AG04450 (cell line): ENCODE data around the gene GNE. TPM values are rescaled to one million over a fixed set of nuclear protein-coding genes. Genes with fewer than 3 reads are reported as not detected.
"Not testable (repeated sequence)": the region's sequence is repeated elsewhere in the genome, so short reads cannot be mapped to it uniquely, and the experiment has no call there.

ENCODE experiments used
- CTCF ChIA-PET: fragments of 300-600, 350-600 bp; formaldehyde crosslinking; extraction: SDS; loops from one replicate; lab custom pipeline; 2022; ENCODE audit warnings: antibody characterized with exemption, inconsistent platforms; lab: Charles Lee
- POLR2A ChIA-PET: fragments of 350-600 bp; formaldehyde crosslinking; extraction: SDS; loops from one replicate; lab custom pipeline; 2021; ENCODE audit warnings: antibody characterized with exemption, inconsistent platforms; lab: Yijun Ruan, JAX
- DNase-seq: peaks from one replicate; pipeline ENCODE4 v3.0.0-alpha.2; 2011; ENCODE audit warnings: low read depth, low spot score
- H3K27ac ChIP-seq: one replicate; pipeline ENCODE4 v1.5.1; 2012; ENCODE audit warnings: low read depth, low read length, control low read depth
- H3K27me3 ChIP-seq: one replicate; pipeline ENCODE4 v1.6.0; 2012; ENCODE audit warnings: low read length; ENCODE audit not compliant: control insufficient read depth, insufficient read depth
- H3K4me3 ChIP-seq: 2 replicates; pipeline ENCODE4 v1.5.1; 2011; ENCODE audit warnings: mild to moderate bottlenecking, low read depth, low read length, control low read depth
- H3K9me3 ChIP-seq: 2 replicates; pipeline ENCODE4 v1.5.1; 2012; ENCODE audit warnings: low read length; ENCODE audit not compliant: control insufficient read depth, insufficient read depth
- polyA plus RNA-seq: library from polyadenylated mRNA; depleted of rRNA; stranded (reverse); fragments of >200 nt; gene quantifications from 2 replicates; pipeline ENCODE4 v1.2.3, GENCODE V29; 2011
- TF ChIP-seq, protein P1 (sequence below): IDR thresholded peaks from 2 replicates; pipeline ENCODE4 v1.5.1; 2011; ENCODE audit warnings: low read depth, low read length, control low read depth, inconsistent platforms

The GNE gene
- polyA plus RNA-seq, 1 experiment, result 17.4 TPM

DNA sequence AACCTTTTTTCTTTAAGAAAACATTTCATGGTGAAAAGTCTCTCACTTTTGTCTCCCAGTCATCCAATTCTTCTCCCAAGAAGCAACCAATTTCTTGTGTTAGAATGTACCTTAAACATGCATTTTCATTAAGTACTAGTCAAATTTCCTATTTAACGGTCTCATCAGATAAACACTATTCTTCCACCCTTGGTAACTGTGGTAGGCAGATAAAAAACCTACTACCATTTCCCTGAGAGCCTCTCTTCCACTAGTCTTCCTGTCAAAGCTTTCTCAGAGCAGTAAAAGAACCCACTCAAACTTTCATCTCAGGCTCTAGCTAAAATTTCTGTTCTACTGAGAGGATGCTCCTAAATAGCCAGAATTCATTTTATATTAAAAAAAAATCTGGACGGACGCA lies 10.9 kb downstream of the GNE start:
- no peak for DNase-seq
- Histone ChIP-seq H3K9me3 (no peaks in the 10 kb centered on the region), H3K27ac (no peak overlapping the region), H3K27me3 (no peaks in the 10 kb centered on the region), H3K4me3 (no peak overlapping the region)
- POLR2A ChIA-PET, result no interaction called here
- TF ChIP-seq, protein P1, sequence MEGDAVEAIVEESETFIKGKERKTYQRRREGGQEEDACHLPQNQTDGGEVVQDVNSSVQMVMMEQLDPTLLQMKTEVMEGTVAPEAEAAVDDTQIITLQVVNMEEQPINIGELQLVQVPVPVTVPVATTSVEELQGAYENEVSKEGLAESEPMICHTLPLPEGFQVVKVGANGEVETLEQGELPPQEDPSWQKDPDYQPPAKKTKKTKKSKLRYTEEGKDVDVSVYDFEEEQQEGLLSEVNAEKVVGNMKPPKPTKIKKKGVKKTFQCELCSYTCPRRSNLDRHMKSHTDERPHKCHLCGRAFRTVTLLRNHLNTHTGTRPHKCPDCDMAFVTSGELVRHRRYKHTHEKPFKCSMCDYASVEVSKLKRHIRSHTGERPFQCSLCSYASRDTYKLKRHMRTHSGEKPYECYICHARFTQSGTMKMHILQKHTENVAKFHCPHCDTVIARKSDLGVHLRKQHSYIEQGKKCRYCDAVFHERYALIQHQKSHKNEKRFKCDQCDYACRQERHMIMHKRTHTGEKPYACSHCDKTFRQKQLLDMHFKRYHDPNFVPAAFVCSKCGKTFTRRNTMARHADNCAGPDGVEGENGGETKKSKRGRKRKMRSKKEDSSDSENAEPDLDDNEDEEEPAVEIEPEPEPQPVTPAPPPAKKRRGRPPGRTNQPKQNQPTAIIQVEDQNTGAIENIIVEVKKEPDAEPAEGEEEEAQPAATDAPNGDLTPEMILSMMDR, result no peak
- CTCF ChIA-PET, result interaction anchor here (0.6 to 3.1 kb wide), 13 partner anchors 12 to 1032 kb away, joined by 3 to 64 read pairs (median 4); no protein-coding TSS in a partner anchor

DNA sequence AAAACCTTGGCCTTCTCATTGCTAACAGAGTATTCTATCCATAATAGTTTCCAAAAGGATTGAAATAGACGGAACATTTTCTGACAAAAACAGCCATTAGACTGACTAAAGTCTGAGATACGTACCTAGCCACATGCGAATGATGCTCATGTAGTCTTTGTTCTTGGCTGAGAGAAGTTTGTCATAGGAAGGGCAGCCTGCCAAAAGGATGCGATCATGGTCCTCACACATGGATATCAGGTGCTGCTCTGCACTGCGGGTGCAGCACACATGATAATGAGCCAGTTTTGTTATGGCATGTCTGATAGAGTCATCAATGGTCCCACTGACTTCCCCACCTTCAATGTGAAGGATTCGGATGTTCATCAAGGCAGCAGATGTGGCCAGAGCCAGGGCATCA lies 12.3 kb downstream of the GNE start:
- Histone ChIP-seq H3K4me3 (no peak overlapping the region), H3K27me3 (no peaks in the 10 kb centered on the region), H3K27ac (no peak overlapping the region), H3K9me3 (no peaks in the 10 kb centered on the region)
- ChIA-PET CTCF (no interaction called here), POLR2A (no interaction called here)
- TF ChIP-seq, protein P1, result no peak
- DNase-seq, result no peak

DNA sequence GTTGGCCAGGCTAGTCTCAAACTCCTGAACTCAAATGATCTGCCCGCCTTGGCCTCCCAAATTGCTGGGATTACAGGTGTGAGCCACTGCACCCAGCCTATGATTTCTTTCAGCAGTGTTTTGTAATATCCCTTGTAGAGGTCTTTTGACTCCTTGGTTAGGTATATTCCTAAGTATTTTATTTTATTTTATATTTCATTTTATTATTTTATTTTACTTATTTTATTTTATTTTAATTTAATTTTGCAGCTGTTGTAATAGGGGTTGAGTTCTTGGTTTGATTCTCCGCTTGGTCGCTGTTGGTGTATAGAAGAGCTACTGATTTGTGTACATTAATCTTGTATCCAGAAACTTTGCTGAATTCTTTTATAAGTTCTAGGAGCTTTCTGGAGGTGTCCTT lies 18.6 kb downstream of the GNE start:
- H3K4me3 ChIP-seq, H3K9me3 ChIP-seq, H3K27ac ChIP-seq, DNase-seq, H3K27me3 ChIP-seq, POLR2A ChIA-PET: not testable (repeated sequence)
- CTCF ChIA-PET, result interaction anchor here (1.2 to 1.3 kb wide), 2 partner anchors 90 to 211 kb away, joined by 3 read pairs; no protein-coding TSS in a partner anchor

DNA sequence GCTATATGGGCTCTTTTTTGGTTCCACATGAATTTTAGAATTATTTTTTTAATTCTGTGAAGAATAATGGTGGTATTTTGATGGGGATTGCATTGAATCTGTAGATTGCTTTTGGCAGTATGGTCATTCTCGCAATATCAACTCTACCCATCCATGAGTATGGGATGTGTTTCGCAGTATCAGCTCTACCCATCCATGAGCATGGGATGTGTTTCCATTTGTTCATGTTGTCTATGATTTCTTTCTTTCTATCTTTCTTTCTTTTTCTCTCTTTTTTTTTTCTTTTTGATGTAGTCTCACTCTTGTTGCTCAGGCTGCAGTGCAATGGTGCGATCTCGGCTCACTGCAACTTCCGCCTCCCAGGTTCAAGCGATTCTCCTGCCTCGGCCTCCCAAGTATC lies 19.0 kb downstream of the GNE start:
- POLR2A ChIA-PET, H3K27ac ChIP-seq, H3K4me3 ChIP-seq, H3K27me3 ChIP-seq, DNase-seq, H3K9me3 ChIP-seq: not testable (repeated sequence)
- CTCF ChIA-PET, result interaction anchor here (1.2 kb wide), 1 partner anchor 90 kb away, joined by 3 read pairs; no protein-coding TSS in a partner anchor

DNA sequence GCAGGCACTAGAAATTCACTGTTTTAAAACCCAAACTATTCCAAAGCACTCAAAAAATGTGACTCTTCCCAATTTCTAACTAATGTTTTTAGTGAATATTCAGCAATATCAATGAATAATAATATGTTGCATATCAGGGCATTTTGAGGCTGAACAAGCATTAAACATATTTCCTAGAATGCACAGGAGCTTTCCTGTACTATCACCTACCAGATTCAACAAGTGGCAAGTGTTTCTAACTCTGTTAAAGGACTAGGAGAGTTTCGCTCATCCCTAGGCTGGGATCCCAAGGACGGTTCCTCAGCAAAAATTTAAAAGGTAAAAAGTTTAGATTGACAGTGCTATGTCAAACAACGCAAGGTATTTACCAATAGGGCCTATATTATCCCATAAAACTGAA lies 21.0 kb downstream of the GNE start:
- Histone ChIP-seq H3K27me3 (no peaks in the 10 kb centered on the region), H3K27ac (no peak overlapping the region), H3K4me3 (no peak overlapping the region), H3K9me3 (no peaks in the 10 kb centered on the region)
- POLR2A ChIA-PET, result interaction anchor here (0.5 kb wide), 1 partner anchor 238 kb away, joined by 8 read pairs; no protein-coding TSS in a partner anchor
- CTCF ChIA-PET, result interaction anchor here (0.7 kb wide), 1 partner anchor 92 kb away, joined by 3 read pairs; no protein-coding TSS in a partner anchor
- DNase-seq, result no peak
- TF ChIP-seq, protein P1, result no peak

DNA sequence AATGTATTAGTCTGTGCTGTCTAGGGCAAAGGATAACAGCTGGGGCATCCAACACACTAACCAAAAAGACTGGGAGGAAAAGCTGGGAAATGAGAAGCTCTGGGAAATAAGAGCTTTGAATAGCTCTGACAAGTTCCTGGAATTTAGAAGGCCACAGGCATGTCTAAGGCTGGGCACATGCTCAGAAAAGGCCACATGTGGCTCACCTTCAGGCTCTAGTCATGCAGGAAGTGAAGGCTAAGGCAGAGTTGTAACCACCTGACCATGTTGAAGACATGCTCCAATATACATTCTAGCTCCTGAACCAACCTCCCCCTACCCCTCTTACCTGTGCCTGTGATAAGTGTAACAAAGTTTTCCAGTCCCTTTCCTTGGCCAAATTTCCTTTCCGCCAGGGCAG lies 35.8 kb downstream of the GNE start:
- H3K4me3 ChIP-seq, result no peak overlapping the region
- CTCF ChIA-PET, result interaction anchor here (0.6 kb wide), 1 partner anchor 13 kb away, joined by 4 read pairs; no protein-coding TSS in a partner anchor
- TF ChIP-seq, protein P1, result no peak
- DNase-seq, result no peak
- peaks cover 9% of the 10 kb centered on the region for H3K9me3 ChIP-seq
- POLR2A ChIA-PET, result no interaction called here
- no peaks in the 10 kb centered on the region for H3K27me3 ChIP-seq
- H3K27ac ChIP-seq, result no peak overlapping the region
